ENCODE data around the gene CNOT1.

CNOT1 gene

DNA sequence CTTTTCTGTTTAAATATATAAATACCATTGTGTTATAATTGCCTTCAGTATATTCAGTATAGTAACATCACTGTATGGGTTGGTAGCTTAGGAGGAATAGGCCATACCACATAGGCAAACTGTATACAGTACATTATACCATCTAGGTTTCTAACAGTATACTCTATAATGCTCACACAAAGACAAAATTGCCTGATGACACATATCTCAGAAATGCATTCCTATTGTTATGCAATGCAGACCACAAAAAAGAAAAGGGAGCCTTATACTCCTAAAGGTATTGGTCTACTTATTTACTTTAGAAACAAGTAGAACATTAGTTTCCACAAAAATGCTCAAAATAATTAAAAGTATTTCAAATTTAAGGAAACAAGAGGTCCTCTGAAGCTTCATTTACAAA is 66.4 kb downstream of the CNOT1 start:
- no peak for FAIRE-seq
- DNase-seq (ENCODE audit: insufficient read length, low spot score), result no peak
- no peak for TF ChIP-seq POLR2A (IDR thresholded peaks at IDR 0.05; ENCODE audit: low read depth, low read length)
- TF ChIP-seq SPI1 (IDR thresholded peaks at IDR 0.05; ENCODE audit: low read depth, low read length), result no peak
- TF ChIP-seq POU2F2 (IDR thresholded peaks at IDR 0.05; ENCODE audit: low read depth, low read length), result no peak
- no peak for TF ChIP-seq POLR2AphosphoS5 (IDR thresholded peaks at IDR 0.05; ENCODE audit: low read depth, low read length)

GRCh38 chr16:58556678-58557077 is 72.9 kb downstream of the CNOT1 start:
- DNase-seq (ENCODE audit: insufficient read length, low spot score) (no peak), FAIRE-seq (no peak)
- TF ChIP-seq POU2F2 (IDR thresholded peaks at IDR 0.05; ENCODE audit: low read depth, low read length) (no peak), SPI1 (IDR thresholded peaks at IDR 0.05; ENCODE audit: low read depth, low read length) (no peak), TAF1 (IDR thresholded peaks at IDR 0.05; ENCODE audit: low read depth, low read length) (no peak), PAX5 (IDR thresholded peaks at IDR 0.05; ENCODE audit: insufficient read depth, low read length, severe bottlenecking) (no peak), POLR2A (IDR thresholded peaks at IDR 0.05; ENCODE audit: low read depth, low read length) (no peak), POLR2AphosphoS5 (IDR thresholded peaks at IDR 0.05; ENCODE audit: low read depth, low read length) (no peak)

DNA sequence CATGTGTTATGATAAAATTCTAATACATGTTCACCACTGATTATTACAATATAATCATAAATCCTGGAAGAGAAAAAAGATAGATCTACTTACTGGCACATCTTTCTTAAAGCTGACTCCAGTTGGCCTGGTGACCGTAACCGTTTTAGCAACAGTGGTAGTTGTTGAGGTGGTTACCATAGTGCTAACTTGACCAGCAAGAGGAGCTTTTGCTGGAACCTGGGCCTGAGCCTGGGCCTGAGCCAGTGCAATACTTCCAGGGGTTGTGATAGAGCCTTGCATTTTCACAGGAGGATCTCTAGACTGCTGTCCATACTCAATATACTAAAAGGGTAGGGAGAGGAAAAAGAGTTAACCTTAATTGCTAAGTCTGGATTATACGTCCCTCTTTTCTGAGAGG is 78.1 kb downstream of the CNOT1 start:
- FAIRE-seq, result no peak
- TF ChIP-seq PAX5 (IDR thresholded peaks at IDR 0.05; ENCODE audit: insufficient read depth, low read length, severe bottlenecking), result no peak
- no peak for TF ChIP-seq SPI1 (IDR thresholded peaks at IDR 0.05; ENCODE audit: low read depth, low read length)
- TF ChIP-seq POLR2A (IDR thresholded peaks at IDR 0.05; ENCODE audit: low read depth, low read length), result no peak
- no peak for TF ChIP-seq POLR2AphosphoS5 (IDR thresholded peaks at IDR 0.05; ENCODE audit: low read depth, low read length)
- TF ChIP-seq POU2F2 (IDR thresholded peaks at IDR 0.05; ENCODE audit: low read depth, low read length), result no peak
- no peak for TF ChIP-seq TAF1 (IDR thresholded peaks at IDR 0.05; ENCODE audit: low read depth, low read length)

DNA sequence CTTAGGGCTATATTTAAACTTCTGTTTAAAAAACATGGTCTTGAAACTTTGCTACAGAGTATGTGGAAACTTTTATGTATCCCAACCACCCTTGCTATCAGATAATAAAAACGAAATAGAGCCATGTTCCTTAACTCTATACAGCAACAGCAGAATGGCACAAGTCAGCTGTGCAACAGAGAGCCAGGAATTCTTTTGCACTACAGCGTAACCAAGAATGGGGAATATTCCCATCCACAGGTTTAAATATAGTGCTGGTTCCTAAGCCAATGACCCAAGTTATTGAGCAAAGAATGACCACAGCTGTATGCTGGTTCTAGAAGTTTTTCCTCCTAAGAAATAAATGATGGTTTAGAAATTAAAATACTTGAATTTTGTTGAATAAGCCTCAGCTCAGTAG is 81.2 kb downstream of the CNOT1 start:
- no peak for TF ChIP-seq POU2F2 (IDR thresholded peaks at IDR 0.05; ENCODE audit: low read depth, low read length)
- TF ChIP-seq POLR2A (IDR thresholded peaks at IDR 0.05; ENCODE audit: low read depth, low read length), result no peak
- no peak for TF ChIP-seq TAF1 (IDR thresholded peaks at IDR 0.05; ENCODE audit: low read depth, low read length)
- no peak for TF ChIP-seq SPI1 (IDR thresholded peaks at IDR 0.05; ENCODE audit: low read depth, low read length)
- no peak for TF ChIP-seq PAX5 (IDR thresholded peaks at IDR 0.05; ENCODE audit: insufficient read depth, low read length, severe bottlenecking)
- TF ChIP-seq POLR2AphosphoS5 (IDR thresholded peaks at IDR 0.05; ENCODE audit: low read depth, low read length), result no peak
- FAIRE-seq, result no peak
- DNase-seq (ENCODE audit: insufficient read length, low spot score), result no peak

More for the DNA sequence above, 78.1 kb downstream of the CNOT1 start:
- no peak for DNase-seq (ENCODE audit: insufficient read length, low spot score)

DNA sequence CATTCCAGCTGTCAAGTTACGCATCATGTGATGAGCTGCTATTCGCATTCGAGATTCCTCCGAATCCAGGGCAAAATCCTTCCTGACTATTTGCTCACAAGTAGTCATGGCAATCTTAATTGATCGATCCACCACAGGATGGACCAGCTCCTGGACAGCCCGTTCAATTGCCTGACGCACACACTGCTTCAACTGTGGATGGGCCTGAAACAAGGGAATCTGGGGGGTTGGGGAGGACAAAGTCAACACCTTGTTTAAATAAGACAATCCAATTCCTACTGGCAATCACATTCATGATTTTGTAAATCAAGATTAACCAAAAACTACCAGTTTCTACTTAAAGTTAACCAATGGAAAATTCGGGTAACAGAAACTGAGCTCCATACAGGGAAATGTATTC is 85.9 kb downstream of the CNOT1 start:
- TF ChIP-seq SPI1 (IDR thresholded peaks at IDR 0.05; ENCODE audit: low read depth, low read length), result no peak
- TF ChIP-seq TAF1 (IDR thresholded peaks at IDR 0.05; ENCODE audit: low read depth, low read length), result no peak
- TF ChIP-seq POLR2A (IDR thresholded peaks at IDR 0.05; ENCODE audit: low read depth, low read length), result no peak
- TF ChIP-seq PAX5 (IDR thresholded peaks at IDR 0.05; ENCODE audit: insufficient read depth, low read length, severe bottlenecking), result no peak
- no peak for TF ChIP-seq POU2F2 (IDR thresholded peaks at IDR 0.05; ENCODE audit: low read depth, low read length)
- TF ChIP-seq POLR2AphosphoS5 (IDR thresholded peaks at IDR 0.05; ENCODE audit: low read depth, low read length), result no peak
- DNase-seq (ENCODE audit: insufficient read length, low spot score), result no peak
- no peak for FAIRE-seq

DNA sequence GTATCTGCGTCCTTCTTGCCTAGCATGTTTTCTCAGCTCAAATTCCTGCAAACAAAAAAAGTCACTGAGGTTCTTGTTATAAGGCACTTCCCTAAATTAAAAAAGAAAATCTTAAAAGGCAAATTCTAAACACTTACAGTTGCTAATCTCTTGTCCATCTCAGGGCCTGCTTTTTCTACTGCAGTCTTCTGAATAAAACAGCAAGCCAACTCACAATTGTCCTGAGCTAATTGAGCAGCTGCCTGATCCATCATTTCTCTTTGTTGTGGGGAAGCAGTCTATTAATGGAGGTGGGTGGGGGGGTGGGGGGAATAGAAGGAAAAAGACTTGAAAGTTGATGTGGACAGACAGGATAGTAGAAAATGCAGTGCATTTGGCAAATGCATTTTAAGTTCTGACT is 87.3 kb downstream of the CNOT1 start:
- FAIRE-seq (no peak), DNase-seq (ENCODE audit: insufficient read length, low spot score) (no peak)
- TF ChIP-seq SPI1 (IDR thresholded peaks at IDR 0.05; ENCODE audit: low read depth, low read length) (no peak), POLR2A (IDR thresholded peaks at IDR 0.05; ENCODE audit: low read depth, low read length) (no peak), POLR2AphosphoS5 (IDR thresholded peaks at IDR 0.05; ENCODE audit: low read depth, low read length) (no peak), POU2F2 (IDR thresholded peaks at IDR 0.05; ENCODE audit: low read depth, low read length) (no peak), TAF1 (IDR thresholded peaks at IDR 0.05; ENCODE audit: low read depth, low read length) (no peak), PAX5 (IDR thresholded peaks at IDR 0.05; ENCODE audit: insufficient read depth, low read length, severe bottlenecking) (no peak)

- FAIRE-seq, result no peak
- TF ChIP-seq SPI1 (IDR thresholded peaks at IDR 0.05; ENCODE audit: low read depth, low read length) (no peak), POLR2A (IDR thresholded peaks at IDR 0.05; ENCODE audit: low read depth, low read length) (no peak), TAF1 (IDR thresholded peaks at IDR 0.05; ENCODE audit: low read depth, low read length) (no peak), PAX5 (IDR thresholded peaks at IDR 0.05; ENCODE audit: insufficient read depth, low read length, severe bottlenecking) (no peak), POU2F2 (IDR thresholded peaks at IDR 0.05; ENCODE audit: low read depth, low read length) (no peak), POLR2AphosphoS5 (IDR thresholded peaks at IDR 0.05; ENCODE audit: low read depth, low read length) (no peak)
Measured at GRCh38 chr16:58541711-58542110, 87.9 kb downstream of the CNOT1 start.

GRCh38 chr16:58537124-58537906 is 92.3 kb downstream of the CNOT1 start:
- no peak for TF ChIP-seq PAX5 (IDR thresholded peaks at IDR 0.05; ENCODE audit: insufficient read depth, low read length, severe bottlenecking)
- no peak for TF ChIP-seq SPI1 (IDR thresholded peaks at IDR 0.05; ENCODE audit: low read depth, low read length)
- no peak for TF ChIP-seq POLR2A (IDR thresholded peaks at IDR 0.05; ENCODE audit: low read depth, low read length)
- no peak for TF ChIP-seq POU2F2 (IDR thresholded peaks at IDR 0.05; ENCODE audit: low read depth, low read length)
- no peak for TF ChIP-seq POLR2AphosphoS5 (IDR thresholded peaks at IDR 0.05; ENCODE audit: low read depth, low read length)
- no peak for TF ChIP-seq TAF1 (IDR thresholded peaks at IDR 0.05; ENCODE audit: low read depth, low read length)
- FAIRE-seq, result no peak
- no peak for DNase-seq (ENCODE audit: insufficient read length, low spot score)

More at GRCh38 chr16:58541711-58542110, 87.9 kb downstream of the CNOT1 start:
- DNase-seq (ENCODE audit: insufficient read length, low spot score), result no peak

GRCh38 chr16:58536278-58536677 is 93.3 kb downstream of the CNOT1 start:
- TF ChIP-seq POU2F2 (IDR thresholded peaks at IDR 0.05; ENCODE audit: low read depth, low read length), result no peak
- no peak for TF ChIP-seq TAF1 (IDR thresholded peaks at IDR 0.05; ENCODE audit: low read depth, low read length)
- TF ChIP-seq PAX5 (IDR thresholded peaks at IDR 0.05; ENCODE audit: insufficient read depth, low read length, severe bottlenecking), result no peak
- no peak for TF ChIP-seq POLR2AphosphoS5 (IDR thresholded peaks at IDR 0.05; ENCODE audit: low read depth, low read length)
- TF ChIP-seq POLR2A (IDR thresholded peaks at IDR 0.05; ENCODE audit: low read depth, low read length), result no peak
- TF ChIP-seq SPI1 (IDR thresholded peaks at IDR 0.05; ENCODE audit: low read depth, low read length), result no peak
- DNase-seq (ENCODE audit: insufficient read length, low spot score) (no peak), FAIRE-seq (no peak)
